GM12891 (cell line): ENCODE results near the gene RFX6.

ENCODE experiments used
- DNase-seq: peaks from one replicate; pipeline ENCODE4 v3.0.0; 2011; ENCODE audit warnings: low spot score; ENCODE audit not compliant: insufficient read length
- FAIRE-seq: peaks from 2 replicates; lab custom pipeline; 2011; peaks lifted over from hg19 to GRCh38; lab: Jason Lieb, UNC
- PAX5 ChIP-seq: IDR thresholded peaks from 2 replicates; pipeline ENCODE4 v1.6.1; 2011; ENCODE audit warnings: low read length, moderate library complexity, mild to moderate bottlenecking; ENCODE audit not compliant: insufficient read depth, severe bottlenecking
- POLR2A ChIP-seq: IDR thresholded peaks from 2 replicates; pipeline ENCODE4 v1.6.1; 2011; ENCODE audit warnings: low read depth, low read length, control low read depth
- POLR2AphosphoS5 ChIP-seq: IDR thresholded peaks from 2 replicates; pipeline ENCODE4 v1.6.1; 2011; ENCODE audit warnings: low read depth, low read length, control low read depth
- POU2F2 ChIP-seq: IDR thresholded peaks from 2 replicates; pipeline ENCODE4 v1.6.1; 2011; ENCODE audit warnings: low read depth, mild to moderate bottlenecking, control low read depth, low read length, moderate library complexity
- SPI1 ChIP-seq: IDR thresholded peaks from 2 replicates; pipeline ENCODE4 v1.6.1; 2011; ENCODE audit warnings: low read depth, low read length, control low read depth
- TAF1 ChIP-seq: IDR thresholded peaks from 2 replicates; pipeline ENCODE4 v1.6.1; 2011; ENCODE audit warnings: low read depth, low read length, control low read depth

Gene RFX6

GRCh38 chr6:116859264-116859663 is 17.8 kb upstream of the RFX6 start:
- no peak for DNase-seq
- no peak for FAIRE-seq
- TF ChIP-seq PAX5 = no peak
- TF ChIP-seq POU2F2 = no peak
- TF ChIP-seq SPI1 = no peak
- no peak for TF ChIP-seq POLR2A
- no peak for TF ChIP-seq POLR2AphosphoS5
- no peak for TF ChIP-seq TAF1

DNA sequence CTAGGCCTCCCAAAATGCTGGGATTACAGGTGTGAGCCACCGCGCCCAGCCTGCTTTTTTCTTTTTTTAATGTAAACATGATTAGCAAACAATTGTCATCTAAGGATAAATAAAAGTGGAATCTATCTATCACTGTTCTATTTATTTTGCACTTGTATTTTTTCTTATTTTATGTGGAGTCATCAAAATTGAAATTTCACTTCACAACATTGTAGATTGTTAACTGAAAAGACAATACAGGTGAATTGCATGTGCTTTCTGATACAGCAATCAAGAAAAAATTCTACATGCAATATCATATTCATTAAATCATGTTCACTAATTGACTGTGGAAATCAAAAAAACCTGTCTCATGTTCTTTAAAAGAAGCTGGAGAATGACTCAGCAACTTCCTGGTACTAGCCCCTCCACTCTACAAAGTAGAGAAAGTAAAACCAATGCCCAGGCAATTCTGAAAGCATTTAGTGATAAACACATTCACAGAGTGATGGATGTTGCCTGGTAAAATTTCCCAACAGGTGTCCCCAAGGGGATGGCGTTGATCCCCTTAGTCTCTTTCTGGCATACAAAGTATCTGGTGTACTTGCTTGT is 10.7 kb upstream of the RFX6 start:
- TF ChIP-seq SPI1 = no peak
- FAIRE-seq = no peak
- DNase-seq = no peak

DNA sequence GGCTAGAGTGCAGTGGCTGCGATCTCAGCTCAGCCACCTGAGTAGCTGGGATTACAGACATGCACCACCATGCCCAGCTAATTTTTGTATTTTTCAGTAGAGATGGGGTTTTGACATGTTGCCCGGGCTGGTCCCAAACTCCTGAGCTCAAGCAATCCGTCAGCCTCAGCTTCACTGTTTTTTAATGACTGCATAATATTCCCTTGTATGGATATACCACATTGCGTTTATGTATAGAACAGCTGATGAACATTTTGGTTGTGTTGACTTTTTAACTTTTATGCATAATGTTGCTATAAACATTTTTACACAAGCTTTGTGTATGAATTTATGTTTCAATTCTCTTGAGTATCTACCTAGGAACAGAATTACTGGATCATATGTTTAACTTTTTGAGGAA is 4.3 kb upstream of the RFX6 start:
- no peak for DNase-seq
- FAIRE-seq = no peak
- TF ChIP-seq SPI1 = no peak
- no peak for TF ChIP-seq POLR2AphosphoS5
- no peak for TF ChIP-seq TAF1
- TF ChIP-seq POU2F2 = no peak
- no peak for TF ChIP-seq PAX5
- TF ChIP-seq POLR2A = no peak

- FAIRE-seq (no peak), DNase-seq (no peak)
- TF ChIP-seq POU2F2 (no peak), POLR2A (no peak), TAF1 (no peak), PAX5 (no peak), SPI1 (no peak), POLR2AphosphoS5 (no peak)
Measured at GRCh38 chr6:116876107-116876506, 935 bp upstream of the RFX6 start.

- TF ChIP-seq POLR2AphosphoS5 = no peak
- TF ChIP-seq PAX5 = no peak
- TF ChIP-seq POU2F2 = no peak
- DNase-seq = no peak
- FAIRE-seq = no peak
Measured at GRCh38 chr6:116877743-116878142, 701 bp downstream of the RFX6 start.

DNA sequence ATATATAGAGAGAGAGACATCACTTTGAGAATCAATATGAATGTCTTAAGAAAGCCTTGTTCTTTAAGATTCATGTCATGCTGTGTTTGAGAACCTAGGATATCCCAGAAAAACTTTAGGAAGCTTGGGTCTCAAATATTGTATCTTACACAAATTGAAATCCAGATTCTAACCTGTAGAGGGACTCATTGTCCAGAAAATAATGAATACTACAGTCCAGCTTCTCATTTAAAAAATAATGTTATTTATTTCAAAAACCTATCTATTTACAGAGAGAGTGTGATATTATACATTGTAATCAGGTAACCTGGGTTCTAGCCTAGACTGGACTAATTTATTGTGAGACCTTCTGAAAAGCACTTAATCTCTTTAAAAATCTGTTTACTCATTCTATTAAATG is 4.2 kb downstream of the RFX6 start:
- TF ChIP-seq POLR2AphosphoS5 (no peak), POU2F2 (no peak), TAF1 (no peak), SPI1 (no peak), PAX5 (no peak), POLR2A (no peak)
- no peak for FAIRE-seq
- DNase-seq = no peak

- FAIRE-seq = no peak
- no peak for DNase-seq
- no peak for TF ChIP-seq PAX5
- no peak for TF ChIP-seq POLR2A
- no peak for TF ChIP-seq SPI1
- no peak for TF ChIP-seq POLR2AphosphoS5
- TF ChIP-seq POU2F2 = no peak
- TF ChIP-seq TAF1 = no peak
Measured at GRCh38 chr6:116883005-116883404, 6.0 kb downstream of the RFX6 start.

GRCh38 chr6:116884530-116884929 is 7.5 kb downstream of the RFX6 start:
- FAIRE-seq (no peak), DNase-seq (no peak)
- TF ChIP-seq POLR2A (no peak), SPI1 (no peak), PAX5 (no peak), POU2F2 (no peak), POLR2AphosphoS5 (no peak), TAF1 (no peak)

- FAIRE-seq (no peak), DNase-seq (no peak)
- TF ChIP-seq POLR2AphosphoS5 (no peak), POU2F2 (no peak), POLR2A (no peak), PAX5 (no peak), TAF1 (no peak), SPI1 (no peak)
Measured at GRCh38 chr6:116887168-116887567, 10.1 kb downstream of the RFX6 start.

DNA sequence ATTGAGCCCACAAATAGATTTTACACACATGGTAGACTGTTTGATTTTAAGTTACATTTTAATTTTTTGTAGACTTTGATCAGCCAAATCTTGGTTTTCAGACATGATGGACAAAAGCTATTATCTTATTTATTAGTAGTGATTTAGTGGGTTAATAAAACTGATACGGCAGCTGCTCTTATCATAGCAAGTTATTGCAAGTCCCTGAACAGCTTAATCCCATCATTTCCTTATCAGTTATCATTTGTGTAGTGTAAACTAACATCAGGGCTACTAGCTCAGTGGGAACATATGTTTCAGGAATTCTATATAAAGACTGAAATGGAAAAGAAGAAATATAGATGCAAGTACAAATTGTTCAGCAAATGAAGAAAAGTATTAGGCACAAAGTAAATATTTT is 10.9 kb downstream of the RFX6 start:
- FAIRE-seq (no peak), DNase-seq (no peak)
- no peak for TF ChIP-seq POLR2AphosphoS5
- TF ChIP-seq POLR2A = no peak
- no peak for TF ChIP-seq POU2F2
- TF ChIP-seq PAX5 = no peak
- no peak for TF ChIP-seq TAF1
- TF ChIP-seq SPI1 = no peak
